IMR-90 (cell line): Measurements from ENCODE around the gene SRPK1. TPM values are rescaled to one million over a fixed set of nuclear protein-coding genes. Genes with fewer than 3 reads are reported as not detected.

Experiments used
- ATAC-seq: fragments of 200-7000 bp; cut with Tn5 transposase; 2 replicates; pipeline ENCODE4 v1.9.1; 2020; ENCODE audit warnings: low read depth, mild to moderate bottlenecking, moderate library complexity
- BruUV-seq: library from RNA; stranded (reverse); fragments of 400-500 nt; replicated peaks from 2 replicates; lab custom pipeline; 2021; lab: Mats Ljungman, UMichigan
- CTCF ChIA-PET: fragments of 300-600 bp; formaldehyde crosslinking; extraction: SDS; loops from one replicate; lab custom pipeline; 2021; ENCODE audit warnings: antibody characterized with exemption; lab: Yijun Ruan, JAX
- POLR2A ChIA-PET: fragments of 300-600 bp; sonication (Branson Sonifier 250); formaldehyde crosslinking; loops from one replicate; lab custom pipeline; 2022; ENCODE audit warnings: antibody characterized with exemption; ENCODE audit not compliant: unreplicated experiment; lab: Charles Lee
- DNase-seq: peaks from one replicate; pipeline ENCODE4 v3.0.0; 2013
- H2AFZ ChIP-seq: replicated peaks from 2 replicates; pipeline ENCODE3; 2013; ENCODE audit warnings: low read length, mild to moderate bottlenecking; ENCODE audit not compliant: poor library complexity
- H2AK5ac ChIP-seq: 2 replicates; pipeline ENCODE4 v1.6.1; 2013; ENCODE audit warnings: low read depth, low read length, inconsistent platforms
- H2AK9ac ChIP-seq: replicated peaks from 2 replicates; pipeline ENCODE3; 2013; ENCODE audit warnings: mild to moderate bottlenecking, low read depth, low read length, moderate library complexity; ENCODE audit not compliant: poor library complexity
- H2BK120ac ChIP-seq: 2 replicates; pipeline ENCODE4 v1.6.1; 2013; ENCODE audit warnings: low read depth, low read length, inconsistent platforms
- H2BK15ac ChIP-seq: 3 replicates; pipeline ENCODE4 v1.6.1; 2013; ENCODE audit warnings: low read depth, low read length, inconsistent platforms
- H2BK20ac ChIP-seq: 2 replicates; pipeline ENCODE4 v1.6.1; 2013; ENCODE audit warnings: low read depth, mild to moderate bottlenecking, inconsistent platforms, low read length, moderate library complexity
- H2BK5ac ChIP-seq: 2 replicates; pipeline ENCODE4 v1.6.1; 2013; ENCODE audit warnings: mild to moderate bottlenecking, low read depth, low read length, inconsistent platforms; ENCODE audit not compliant: poor library complexity, severe bottlenecking
- H3K14ac ChIP-seq: replicated peaks from 2 replicates; pipeline ENCODE4 v1.6.1; 2013; ENCODE audit warnings: low read depth, low read length, inconsistent platforms
- H3K18ac ChIP-seq: 2 replicates; pipeline ENCODE4 v1.6.1; 2013; ENCODE audit warnings: low read depth, low read length, control low read depth
- H3K23ac ChIP-seq: 2 replicates; pipeline ENCODE4 v1.6.1; 2013; ENCODE audit warnings: low read depth, low read length, inconsistent platforms
- H3K27ac ChIP-seq: 2 replicates; pipeline ENCODE4 v1.5.1; 2013; ENCODE audit warnings: mild to moderate bottlenecking, control low read depth, low read length; ENCODE audit not compliant: insufficient read depth
- H3K27me3 ChIP-seq: 2 replicates; pipeline ENCODE4 v1.6.1; 2013; ENCODE audit warnings: low read length; ENCODE audit not compliant: control insufficient read depth, insufficient read depth
- H3K36me3 ChIP-seq: 2 replicates; pipeline ENCODE4 v1.6.1; 2013; ENCODE audit warnings: low read length, mixed read lengths; ENCODE audit not compliant: control insufficient read depth, insufficient read depth
- H3K4ac ChIP-seq: 2 replicates; pipeline ENCODE4 v1.6.1; 2013; ENCODE audit warnings: low read depth, low read length, inconsistent platforms
- H3K4me1 ChIP-seq: 2 replicates; pipeline ENCODE4 v1.6.1; 2013; ENCODE audit warnings: low read length, mixed read lengths; ENCODE audit not compliant: control insufficient read depth, insufficient read depth
- H3K4me2 ChIP-seq: 2 replicates; pipeline ENCODE4 v1.6.1; 2013; ENCODE audit warnings: low read depth, mild to moderate bottlenecking, control low read depth, low read length, moderate library complexity
- H3K4me3 ChIP-seq: 2 replicates; pipeline ENCODE4 v1.5.1; 2013; ENCODE audit warnings: low read depth, mild to moderate bottlenecking, control low read depth, low read length, moderate library complexity; ENCODE audit not compliant: insufficient read depth
- H3K56ac ChIP-seq: 2 replicates; pipeline ENCODE4 v1.6.1; 2013; ENCODE audit warnings: low read length, inconsistent platforms; ENCODE audit not compliant: insufficient read depth; ENCODE audit errors: extremely low read depth
- H3K79me1 ChIP-seq, 2 experiments: 2 replicates each; pipeline ENCODE4 v1.6.1; 2013; ENCODE audit warnings: low read length in 2 of 2, inconsistent platforms in 1 of 2, low read depth in 1 of 2
- H3K9ac ChIP-seq: 2 replicates; pipeline ENCODE4 v1.6.1; 2013; ENCODE audit warnings: low read depth, low read length, control low read depth
- H3K9me1 ChIP-seq: 2 replicates; pipeline ENCODE4 v1.6.1; 2013; ENCODE audit warnings: low read length, inconsistent platforms; ENCODE audit not compliant: insufficient read depth
- H3K9me3 ChIP-seq: 2 replicates; pipeline ENCODE4 v1.6.1; 2013; ENCODE audit warnings: low read length; ENCODE audit not compliant: control insufficient read depth, insufficient read depth
- H4K20me1 ChIP-seq: 2 replicates; pipeline ENCODE4 v1.6.1; 2013; ENCODE audit warnings: low read length, inconsistent platforms; ENCODE audit not compliant: insufficient read depth
- H4K5ac ChIP-seq: 2 replicates; pipeline ENCODE4 v1.6.1; 2013; ENCODE audit warnings: mild to moderate bottlenecking, low read depth, low read length, control low read depth
- H4K8ac ChIP-seq, 2 experiments: 2 replicates each; pipeline ENCODE4 v1.6.1; 2013; ENCODE audit warnings: low read depth in 2 of 2, low read length in 2 of 2, control low read depth in 1 of 2, inconsistent platforms in 1 of 2
- H4K91ac ChIP-seq: 2 replicates; pipeline ENCODE4 v1.6.1; 2013; ENCODE audit warnings: low read depth, low read length, inconsistent platforms; ENCODE audit not compliant: insufficient read depth
- CEBPB ChIP-seq: IDR thresholded peaks from 2 replicates; pipeline ENCODE4 v1.6.1; 2012; ENCODE audit warnings: low read depth, low read length, improper control_type of control experiment
- MXI1 ChIP-seq: IDR thresholded peaks from 2 replicates; pipeline ENCODE4 v1.6.1; 2012; ENCODE audit warnings: low read depth, mild to moderate bottlenecking, low read length, moderate library complexity, borderline replicate concordance
- NFE2L2 ChIP-seq: fragments of 150-350 bp; IDR thresholded peaks from 2 replicates; pipeline ENCODE4 v1.6.1; 2016; ENCODE audit warnings: low read depth, mild to moderate bottlenecking, low read length
- RAD21 ChIP-seq: IDR thresholded peaks from 2 replicates; pipeline ENCODE4 v1.6.1; 2012; ENCODE audit warnings: low read length, improper control_type of control experiment
- WGBS, 2 experiments: methylation state at CpG; one replicate each; pipeline versions ENCODE4 v1.1.5 to v1.1.7; 2013; ENCODE audit warnings: missing lambda C conversion rate in 2 of 2; ENCODE audit not compliant: insufficient read length in 1 of 2; ENCODE audit errors: extremely low coverage in 2 of 2; 5-methylcytosine and 5-hydroxymethylcytosine counted together
- dilution Hi-C: fragments of 300-500 bp; cut with HindIII; formaldehyde crosslinking; loops from one replicate; pipeline ENCODE4 v1.14.3; 2018; ENCODE audit warnings: low sequenced_read_pairs; ENCODE audit not compliant: unreplicated experiment
- in situ Hi-C: fragments of 300-500 bp; cut with MboI; formaldehyde crosslinking; loops from 3 replicates; pipeline ENCODE4 v1.14.3; 2019; ENCODE audit warnings: low sequenced_read_pairs, inconsistent platforms, mixed read lengths
- intact Hi-C: fragments of 100-400 bp; cut with micrococcal nuclease; formaldehyde crosslinking; loops from 2 replicates; pipeline ENCODE4 v1.10.0; 2022
- polyA plus RNA-seq, 3 experiments: library from polyadenylated mRNA; depleted of rRNA; stranded (reverse); fragments of >200 nt; gene quantifications; 2 replicates each; pipeline ENCODE4 v1.2.3, GENCODE V29; 2012; ENCODE audit warnings: low replicate concordance in 1 of 3
- total RNA-seq: library from RNA; depleted of rRNA; stranded (reverse); fragments of >200 nt; gene quantifications from 2 replicates; pipeline ENCODE4 v1.2.3, GENCODE V29; 2012

Gene SRPK1
- total and polyA plus RNA-seq, 2 of the 4 experiments (the other 2 are of a cell fraction) = 22.5 to 44.6 TPM

GRCh38 chr6:35790683-35791082 lies 130.2 kb downstream of the SRPK1 start:
- no peak overlapping the region for H4K91ac ChIP-seq
- no peak overlapping the region for H2AK5ac ChIP-seq
- no peaks in the 10 kb centered on the region; the same call in 1 of the 2 replicates for H3K9me1 ChIP-seq
- no peak for ATAC-seq
- no peak overlapping the region for H3K23ac ChIP-seq
- WGBS, 2 experiments = 77% methylated on average over 4 of the region's 5 CpGs; no CpG with 5 or more reads in 1 of the 2 experiments
- no peaks in the 10 kb centered on the region for H3K79me1 ChIP-seq
- dilution Hi-C loops (no loop called here), in situ Hi-C loops (no loop called here), intact Hi-C loops (no loop called here)
- no peak overlapping the region for H3K4me2 ChIP-seq
- H3K27me3 ChIP-seq = peaks cover 63% of the 10 kb centered on the region
- no peak overlapping the region for H2BK120ac ChIP-seq
- no peak overlapping the region for H4K5ac ChIP-seq
- H3K4ac ChIP-seq = no peak overlapping the region
- H3K18ac ChIP-seq = no peak overlapping the region
- no peak overlapping the region for H2BK5ac ChIP-seq
- H3K27ac ChIP-seq = no peak overlapping the region
- no peak overlapping the region for H3K4me3 ChIP-seq
- ChIA-PET CTCF (no interaction called here), POLR2A (no interaction called here)
- TF ChIP-seq MXI1 (no peak), CEBPB (peak; percentile 72), RAD21 (no peak), NFE2L2 (no peak)
- DNase-seq = no peak
- no peaks in the 10 kb centered on the region for H3K36me3 ChIP-seq
- no peaks in the 10 kb centered on the region for H4K20me1 ChIP-seq
- H3K4me1 ChIP-seq = no peaks in the 10 kb centered on the region
- no peak overlapping the region for H2BK20ac ChIP-seq
- H2AFZ ChIP-seq = no peak overlapping the region
- H3K9ac ChIP-seq = no peak overlapping the region
- H2AK9ac ChIP-seq = no peak overlapping the region
- no peak overlapping the region for H4K8ac ChIP-seq
- peaks cover 2% of the 10 kb centered on the region; the same call in 1 of the 2 replicates for H3K9me3 ChIP-seq
- H3K14ac ChIP-seq = no peak overlapping the region
- H3K56ac ChIP-seq = no peak overlapping the region
- no peak overlapping the region for H2BK15ac ChIP-seq
- no TSS peak for BruUV-seq
